Ascending aorta (tissue), 2 donors: ENCODE measurements around the gene DOCK2. TPM values are rescaled to one million over a fixed set of nuclear protein-coding genes. Genes with fewer than 3 reads are reported as not detected.

ENCODE experiments used
- DNase-seq, 2 donors: peaks; one replicate each; pipeline ENCODE4 v3.0.0-alpha.2; 2019; ENCODE audit warnings: low spot score in 2 of 2
- H3K27ac ChIP-seq, 2 donors: fragments of 200-600 bp; sonication (generic); one replicate each; pipeline ENCODE4 v1.5.1; 2016 to 2017; ENCODE audit warnings: mild to moderate bottlenecking in 1 of 2
- H3K27me3 ChIP-seq: fragments of 200-600 bp; sonication (generic); one replicate; pipeline ENCODE4 v1.5.1; 2017
- H3K36me3 ChIP-seq, 2 donors: fragments of 200-600 bp; sonication (generic); one replicate each; pipeline ENCODE4 v1.5.1; 2016
- H3K4me1 ChIP-seq, 2 donors: fragments of 200-600 bp; sonication (generic); one replicate each; pipeline ENCODE4 v1.5.1; 2016 to 2017; ENCODE audit warnings: mild to moderate bottlenecking in 1 of 2
- H3K4me3 ChIP-seq, 2 donors: fragments of 200-600 bp; sonication (generic); one replicate each; pipeline ENCODE4 v1.5.1; 2016 to 2017; ENCODE audit warnings: mild to moderate bottlenecking in 1 of 2
- H3K9me3 ChIP-seq, 2 donors: fragments of 200-600 bp; sonication (generic); one replicate each; pipeline ENCODE4 v1.5.1; 2016
- CTCF ChIP-seq, 3 experiments: fragments of 200-600 bp in 2 of 3; fragments of 450-650 bp in 1 of 3; sonication (generic) in 2 of 3; IDR thresholded peaks; one replicate each; pipeline ENCODE4 v1.5.1; 2016 to 2019; ENCODE audit warnings: antibody characterized with exemption in 3 of 3, mild to moderate bottlenecking in 1 of 3, moderate library complexity in 1 of 3
- intact Hi-C: fragments of 100-400 bp; cut with DNase I; formaldehyde crosslinking; loops from one replicate; pipeline ENCODE4 v1.15.1; 2023
- total RNA-seq: library from RNA; depleted of rRNA; stranded (reverse); fragments of >200 nt; gene quantifications from one replicate; pipeline ENCODE4 v1.1.0, GENCODE V29; 2016

Gene DOCK2
- total RNA-seq, 1 donor from 2014 or later = 33.1 TPM

GRCh38 chr5:169694091-169694625 is 57.1 kb downstream of the DOCK2 start:
- no peaks in the 10 kb centered on the region for H3K9me3 ChIP-seq
- no peak for DNase-seq
- no peak overlapping the region for H3K27ac ChIP-seq
- no peak overlapping the region for H3K4me3 ChIP-seq
- no peak for TF ChIP-seq CTCF (IDR thresholded peaks at IDR 0.05)
- H3K36me3 ChIP-seq = peaks cover 0 to 2% of the 10 kb centered on the region in 2 donors
- H3K4me1 ChIP-seq = no peaks in the 10 kb centered on the region
- H3K27me3 ChIP-seq = no peaks in the 10 kb centered on the region
- intact Hi-C loops = no loop called here

- DNase-seq = no peak
- peaks cover 0 to 2% of the 10 kb centered on the region in 2 donors for H3K36me3 ChIP-seq
- H3K27me3 ChIP-seq = no peaks in the 10 kb centered on the region
- no peak for TF ChIP-seq CTCF (IDR thresholded peaks at IDR 0.05)
- no peak overlapping the region for H3K4me3 ChIP-seq
- H3K4me1 ChIP-seq = no peaks in the 10 kb centered on the region
- intact Hi-C loops = no loop called here
- H3K9me3 ChIP-seq = no peaks in the 10 kb centered on the region
- no peak overlapping the region for H3K27ac ChIP-seq
Observed at GRCh38 chr5:169695025-169695625, 58.0 kb downstream of the DOCK2 start.

- H3K9me3 ChIP-seq = no peaks in the 10 kb centered on the region
- no peak overlapping the region for H3K4me3 ChIP-seq
- no peak overlapping the region for H3K27ac ChIP-seq
- intact Hi-C loops = no loop called here
- no peaks in the 10 kb centered on the region for H3K4me1 ChIP-seq
- TF ChIP-seq CTCF (IDR thresholded peaks at IDR 0.05) = no peak
- DNase-seq = no peak
- no peaks in the 10 kb centered on the region for H3K27me3 ChIP-seq
- H3K36me3 ChIP-seq = peaks cover 0 to 2% of the 10 kb centered on the region in 2 donors
Observed at GRCh38 chr5:169695919-169696490, 58.9 kb downstream of the DOCK2 start.

- intact Hi-C loops = no loop called here
- Histone ChIP-seq H3K27me3 (no peaks in the 10 kb centered on the region), H3K4me1 (no peaks in the 10 kb centered on the region), H3K4me3 (no peak overlapping the region), H3K36me3 (peaks cover 0 to 2% of the 10 kb centered on the region in 2 donors), H3K27ac (no peak overlapping the region), H3K9me3 (no peaks in the 10 kb centered on the region)
- no peak for DNase-seq
- TF ChIP-seq CTCF (IDR thresholded peaks at IDR 0.05) = no peak
Observed at GRCh38 chr5:169696621-169697510, 59.8 kb downstream of the DOCK2 start.

GRCh38 chr5:169697511-169697890 is 60.4 kb downstream of the DOCK2 start:
- intact Hi-C loops = no loop called here
- Histone ChIP-seq H3K27me3 (no peaks in the 10 kb centered on the region), H3K4me1 (no peaks in the 10 kb centered on the region), H3K36me3 (peaks cover 0 to 2% of the 10 kb centered on the region in 2 donors), H3K4me3 (no peak overlapping the region), H3K9me3 (no peaks in the 10 kb centered on the region), H3K27ac (no peak overlapping the region)
- no peak for DNase-seq
- TF ChIP-seq CTCF (IDR thresholded peaks at IDR 0.05) = no peak
